Fibroblast of villous mesenchyme (primary cell): ENCODE measurements around the gene AVL9. TPM values are rescaled to one million over a fixed set of nuclear protein-coding genes. Genes with fewer than 3 reads are reported as not detected.
A peak's percentile ranks its signal among the peaks of the same experiment; 100 is the strongest.

Experiments used
- DNase-seq: peaks from one replicate; pipeline ENCODE4 v3.0.0-alpha.2; 2010; ENCODE audit warnings: low read depth
- H3K4me3 ChIP-seq: 2 replicates; pipeline ENCODE4 v1.5.1; 2011; ENCODE audit warnings: low read depth, mild to moderate bottlenecking, low read length
- total RNA-seq: library from RNA; depleted of rRNA; stranded (reverse); fragments of >200 nt; gene quantifications from 2 replicates; pipeline ENCODE4 v1.2.3, GENCODE V29; 2012
- TF ChIP-seq, protein P1 (sequence below): IDR thresholded peaks from 2 replicates; pipeline ENCODE4 v1.5.1; 2012; ENCODE audit warnings: low read depth, mild to moderate bottlenecking, low read length; ENCODE audit not compliant: insufficient read depth

AVL9 gene
- total RNA-seq, 1 donor: 41.9 TPM

DNA sequence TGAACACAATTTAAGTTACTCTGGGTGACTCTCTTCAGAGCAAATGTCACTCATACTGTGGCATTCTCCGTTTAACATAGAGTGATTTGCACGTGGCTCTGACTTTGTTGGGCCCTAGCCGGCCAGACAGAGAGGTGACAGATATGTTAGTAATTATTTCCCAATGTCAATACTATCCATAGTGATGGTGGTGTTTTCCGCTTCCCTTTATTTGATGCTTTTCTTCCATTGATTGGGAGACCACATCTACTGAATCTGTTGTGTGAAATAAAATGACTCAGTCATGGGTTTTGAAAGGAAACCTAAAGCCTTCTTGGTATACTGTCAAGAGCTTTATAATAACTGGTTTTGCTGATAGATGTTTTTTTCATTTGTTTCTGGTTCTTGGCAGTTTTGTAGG is 7.4 kb downstream of the AVL9 start:
- TF ChIP-seq, protein P1, sequence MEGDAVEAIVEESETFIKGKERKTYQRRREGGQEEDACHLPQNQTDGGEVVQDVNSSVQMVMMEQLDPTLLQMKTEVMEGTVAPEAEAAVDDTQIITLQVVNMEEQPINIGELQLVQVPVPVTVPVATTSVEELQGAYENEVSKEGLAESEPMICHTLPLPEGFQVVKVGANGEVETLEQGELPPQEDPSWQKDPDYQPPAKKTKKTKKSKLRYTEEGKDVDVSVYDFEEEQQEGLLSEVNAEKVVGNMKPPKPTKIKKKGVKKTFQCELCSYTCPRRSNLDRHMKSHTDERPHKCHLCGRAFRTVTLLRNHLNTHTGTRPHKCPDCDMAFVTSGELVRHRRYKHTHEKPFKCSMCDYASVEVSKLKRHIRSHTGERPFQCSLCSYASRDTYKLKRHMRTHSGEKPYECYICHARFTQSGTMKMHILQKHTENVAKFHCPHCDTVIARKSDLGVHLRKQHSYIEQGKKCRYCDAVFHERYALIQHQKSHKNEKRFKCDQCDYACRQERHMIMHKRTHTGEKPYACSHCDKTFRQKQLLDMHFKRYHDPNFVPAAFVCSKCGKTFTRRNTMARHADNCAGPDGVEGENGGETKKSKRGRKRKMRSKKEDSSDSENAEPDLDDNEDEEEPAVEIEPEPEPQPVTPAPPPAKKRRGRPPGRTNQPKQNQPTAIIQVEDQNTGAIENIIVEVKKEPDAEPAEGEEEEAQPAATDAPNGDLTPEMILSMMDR: no peak
- H3K4me3 ChIP-seq: no peak overlapping the region
- DNase-seq: no peak

DNA sequence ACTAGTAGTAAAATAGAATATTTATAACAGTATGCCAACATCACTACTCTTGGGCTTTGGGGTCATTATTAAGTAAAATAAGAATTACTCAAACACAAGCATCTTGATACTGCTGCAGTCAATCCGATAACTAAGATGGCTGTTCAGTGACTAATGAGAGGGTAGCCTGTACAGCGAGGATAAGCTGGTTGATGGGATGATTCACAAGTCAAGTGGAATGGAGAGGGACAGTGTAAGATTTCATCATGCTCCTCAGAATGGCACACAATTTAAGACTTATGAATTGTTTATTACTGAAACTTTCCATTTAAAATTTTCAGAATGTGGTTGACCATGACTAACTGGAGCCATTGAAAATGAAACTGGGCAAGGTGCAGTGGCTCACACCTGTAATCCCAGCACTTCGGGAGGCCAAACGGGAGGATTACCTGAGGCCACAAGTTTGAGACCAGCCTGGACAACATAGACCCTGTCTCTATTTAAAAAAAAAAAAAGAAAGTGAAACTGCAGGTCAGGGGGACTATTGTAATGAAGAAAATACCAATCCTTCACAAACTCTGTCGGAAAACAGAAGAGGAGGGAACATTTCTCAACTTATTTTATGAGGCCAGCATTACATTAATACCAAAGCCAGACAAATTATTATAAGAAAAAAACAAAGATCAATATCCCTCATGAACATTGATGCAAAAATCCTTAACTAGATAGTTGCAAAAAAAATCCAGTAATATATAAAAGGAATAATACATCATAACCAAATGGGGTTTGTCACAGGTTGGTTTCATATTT is 11.2 kb downstream of the AVL9 start:
- TF ChIP-seq, protein P1: no peak
- peak overlapping the region; percentile 16 for H3K4me3 ChIP-seq
- DNase-seq: peak; percentile 87

DNA sequence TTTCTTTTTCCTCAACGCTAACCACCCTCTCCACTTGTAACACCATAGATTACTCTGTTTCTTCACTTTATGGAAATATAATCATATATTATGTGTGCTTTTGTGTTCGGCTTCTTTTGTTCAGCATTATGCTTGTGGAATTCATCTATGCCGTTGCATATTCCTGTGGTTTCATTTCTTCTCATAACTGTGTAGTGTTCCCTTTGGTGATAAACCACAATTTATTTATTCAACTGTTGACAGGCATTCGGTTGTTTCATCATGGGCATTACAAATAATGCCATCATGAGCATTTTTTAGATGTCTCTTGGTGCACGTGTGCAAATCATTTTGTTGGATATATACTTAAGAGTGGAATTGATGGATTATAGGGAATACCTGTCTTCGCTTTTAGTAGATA is 12.1 kb downstream of the AVL9 start:
- TF ChIP-seq, protein P1: no peak
- peak; percentile 22 for DNase-seq

DNA sequence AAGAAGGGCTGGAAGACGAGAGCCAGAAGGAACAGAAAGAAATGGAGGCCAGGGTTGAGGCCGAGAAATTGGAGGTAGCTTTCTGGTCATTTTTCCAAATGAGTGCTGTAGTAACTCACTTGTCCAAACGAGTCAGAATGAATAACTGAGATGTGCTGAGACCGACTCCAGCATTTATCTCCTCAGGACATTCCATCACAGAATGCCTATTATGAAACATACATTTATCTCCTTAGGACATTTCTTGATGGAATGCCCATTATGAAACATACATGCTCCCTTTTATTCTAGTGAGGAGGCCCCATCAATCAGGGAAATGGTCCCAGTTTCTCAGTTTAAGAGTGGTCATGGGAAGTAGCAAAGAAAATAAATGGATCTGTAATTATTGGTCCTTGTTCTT is 16.5 kb downstream of the AVL9 start:
- TF ChIP-seq, protein P1: no peak
- no peak overlapping the region for H3K4me3 ChIP-seq
- DNase-seq: no peak

More for the DNA sequence above, 12.1 kb downstream of the AVL9 start:
- no peak overlapping the region for H3K4me3 ChIP-seq

DNA sequence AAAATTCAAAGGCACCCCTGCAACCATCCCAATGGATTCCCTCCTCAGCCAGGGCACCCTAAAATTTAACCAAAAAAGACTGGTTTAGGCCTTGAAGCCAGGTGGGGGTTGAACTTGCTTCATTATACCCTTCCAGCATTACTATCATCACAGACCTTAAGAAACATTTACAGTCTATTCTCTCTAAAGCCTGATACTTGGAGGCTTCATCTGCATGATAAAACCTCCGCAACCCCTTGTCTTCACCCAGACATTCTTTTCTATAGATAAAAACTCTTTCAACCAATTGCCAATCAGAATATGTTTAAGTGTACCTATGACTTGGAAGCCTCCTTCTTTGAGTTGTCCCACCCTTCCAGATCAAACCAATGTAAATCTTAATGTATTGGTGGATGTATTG is 17.9 kb downstream of the AVL9 start:
- no peak overlapping the region for H3K4me3 ChIP-seq
- TF ChIP-seq, protein P1: no peak
- DNase-seq: no peak

DNA sequence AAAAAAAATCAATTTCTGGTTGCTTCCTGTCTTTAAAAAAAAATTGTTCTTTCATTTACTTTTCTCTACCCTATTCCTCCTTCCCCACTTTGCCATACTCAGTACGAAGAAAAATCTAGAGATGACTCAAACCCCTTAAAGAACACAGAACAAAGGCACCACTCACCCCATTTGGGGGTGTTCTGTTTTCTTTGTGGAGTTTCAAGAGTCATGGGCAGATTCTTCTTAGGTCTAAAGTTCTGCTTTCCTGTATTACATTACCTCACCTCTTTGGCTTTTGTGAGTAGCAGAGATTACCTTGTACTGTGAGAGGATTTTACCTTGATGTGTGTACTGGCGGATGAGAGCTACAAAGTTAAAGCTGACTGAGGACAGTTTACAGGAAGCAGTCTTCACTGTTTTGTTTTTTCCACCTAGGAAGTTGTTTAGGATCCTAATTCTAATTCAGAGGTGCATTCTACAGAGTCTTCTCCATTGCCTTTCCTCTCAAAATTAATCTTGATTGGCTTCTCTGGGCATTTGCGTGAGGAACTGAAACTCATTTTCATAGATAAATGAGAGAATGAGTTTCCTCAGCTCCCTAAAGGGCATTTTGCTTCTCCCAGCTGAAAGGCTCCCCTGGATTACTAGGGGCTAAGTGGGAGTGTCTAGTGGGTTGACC is 20.7 kb downstream of the AVL9 start:
- TF ChIP-seq, protein P1: no peak
- no peak overlapping the region for H3K4me3 ChIP-seq
- DNase-seq: no peak
